ENCODE measurements around the gene PAX8.
"Not testable (repeated sequence)": the region's sequence is repeated elsewhere in the genome, so short reads cannot be mapped to it uniquely, and the experiment has no call there.

DNA sequence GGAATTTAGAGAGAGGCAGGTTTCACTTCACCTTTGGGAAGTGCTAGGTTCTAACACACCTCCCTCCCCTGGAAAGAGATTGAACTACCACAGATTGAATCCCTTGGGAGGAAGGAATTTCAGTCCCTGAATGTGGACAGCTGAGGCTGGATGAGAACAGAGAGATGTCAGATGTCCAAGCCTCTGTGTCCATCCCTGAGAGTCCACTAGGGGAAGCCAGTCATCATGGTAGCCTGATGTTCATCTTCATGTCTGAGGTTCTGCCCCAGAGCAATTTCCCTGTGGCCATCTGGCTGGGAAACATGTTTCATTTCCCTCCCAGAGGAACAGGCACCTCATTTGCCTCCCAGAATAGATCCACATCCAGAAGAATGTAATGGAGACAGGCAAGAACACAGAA is 30.1 kb upstream of the PAX8 start:
- TF ChIP-seq, protein P1, sequence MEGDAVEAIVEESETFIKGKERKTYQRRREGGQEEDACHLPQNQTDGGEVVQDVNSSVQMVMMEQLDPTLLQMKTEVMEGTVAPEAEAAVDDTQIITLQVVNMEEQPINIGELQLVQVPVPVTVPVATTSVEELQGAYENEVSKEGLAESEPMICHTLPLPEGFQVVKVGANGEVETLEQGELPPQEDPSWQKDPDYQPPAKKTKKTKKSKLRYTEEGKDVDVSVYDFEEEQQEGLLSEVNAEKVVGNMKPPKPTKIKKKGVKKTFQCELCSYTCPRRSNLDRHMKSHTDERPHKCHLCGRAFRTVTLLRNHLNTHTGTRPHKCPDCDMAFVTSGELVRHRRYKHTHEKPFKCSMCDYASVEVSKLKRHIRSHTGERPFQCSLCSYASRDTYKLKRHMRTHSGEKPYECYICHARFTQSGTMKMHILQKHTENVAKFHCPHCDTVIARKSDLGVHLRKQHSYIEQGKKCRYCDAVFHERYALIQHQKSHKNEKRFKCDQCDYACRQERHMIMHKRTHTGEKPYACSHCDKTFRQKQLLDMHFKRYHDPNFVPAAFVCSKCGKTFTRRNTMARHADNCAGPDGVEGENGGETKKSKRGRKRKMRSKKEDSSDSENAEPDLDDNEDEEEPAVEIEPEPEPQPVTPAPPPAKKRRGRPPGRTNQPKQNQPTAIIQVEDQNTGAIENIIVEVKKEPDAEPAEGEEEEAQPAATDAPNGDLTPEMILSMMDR (IDR thresholded peaks at IDR 0.05) = not testable (repeated sequence)
- TF ChIP-seq POLR2A (IDR thresholded peaks at IDR 0.05) = not testable (repeated sequence)

Measured in lower leg skin (tissue), 3 donors.